GM12892 (cell line): ENCODE measurements around the gene CLDN3. TPM values are rescaled to one million over a fixed set of nuclear protein-coding genes. Genes with fewer than 3 reads are reported as not detected.
"Not testable (repeated sequence)": the region's sequence is repeated elsewhere in the genome, so short reads cannot be mapped to it uniquely, and the experiment has no call there.

ENCODE experiments used
- DNase-seq: peaks from one replicate; pipeline ENCODE4 v3.0.0; 2011; ENCODE audit not compliant: insufficient read length
- FAIRE-seq: peaks from 2 replicates; lab custom pipeline; 2011; peaks lifted over from hg19 to GRCh38; lab: Jason Lieb, UNC
- POLR2A ChIP-seq: IDR thresholded peaks from 2 replicates; pipeline ENCODE4 v1.6.1; 2011; ENCODE audit warnings: low read depth, low read length, control low read depth
- POLR2AphosphoS5 ChIP-seq: IDR thresholded peaks from 2 replicates; pipeline ENCODE4 v1.6.1; 2011; ENCODE audit warnings: low read depth, low read length, control low read depth
- TAF1 ChIP-seq: IDR thresholded peaks from 2 replicates; pipeline ENCODE4 v1.6.1; 2011; ENCODE audit warnings: low read depth, mild to moderate bottlenecking, control low read depth, low read length, borderline replicate concordance
- polyA plus RNA-seq: library from polyadenylated mRNA; unstranded; fragments of >200 nt; gene quantifications from one replicate; pipeline ENCODE4 v1.2.1, GENCODE V29; 2012; ENCODE audit warnings: missing spikeins, inconsistent platforms; ENCODE audit not compliant: missing spikeins

Gene CLDN3, protein sequence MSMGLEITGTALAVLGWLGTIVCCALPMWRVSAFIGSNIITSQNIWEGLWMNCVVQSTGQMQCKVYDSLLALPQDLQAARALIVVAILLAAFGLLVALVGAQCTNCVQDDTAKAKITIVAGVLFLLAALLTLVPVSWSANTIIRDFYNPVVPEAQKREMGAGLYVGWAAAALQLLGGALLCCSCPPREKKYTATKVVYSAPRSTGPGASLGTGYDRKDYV
- polyA plus RNA-seq: not detected

DNA sequence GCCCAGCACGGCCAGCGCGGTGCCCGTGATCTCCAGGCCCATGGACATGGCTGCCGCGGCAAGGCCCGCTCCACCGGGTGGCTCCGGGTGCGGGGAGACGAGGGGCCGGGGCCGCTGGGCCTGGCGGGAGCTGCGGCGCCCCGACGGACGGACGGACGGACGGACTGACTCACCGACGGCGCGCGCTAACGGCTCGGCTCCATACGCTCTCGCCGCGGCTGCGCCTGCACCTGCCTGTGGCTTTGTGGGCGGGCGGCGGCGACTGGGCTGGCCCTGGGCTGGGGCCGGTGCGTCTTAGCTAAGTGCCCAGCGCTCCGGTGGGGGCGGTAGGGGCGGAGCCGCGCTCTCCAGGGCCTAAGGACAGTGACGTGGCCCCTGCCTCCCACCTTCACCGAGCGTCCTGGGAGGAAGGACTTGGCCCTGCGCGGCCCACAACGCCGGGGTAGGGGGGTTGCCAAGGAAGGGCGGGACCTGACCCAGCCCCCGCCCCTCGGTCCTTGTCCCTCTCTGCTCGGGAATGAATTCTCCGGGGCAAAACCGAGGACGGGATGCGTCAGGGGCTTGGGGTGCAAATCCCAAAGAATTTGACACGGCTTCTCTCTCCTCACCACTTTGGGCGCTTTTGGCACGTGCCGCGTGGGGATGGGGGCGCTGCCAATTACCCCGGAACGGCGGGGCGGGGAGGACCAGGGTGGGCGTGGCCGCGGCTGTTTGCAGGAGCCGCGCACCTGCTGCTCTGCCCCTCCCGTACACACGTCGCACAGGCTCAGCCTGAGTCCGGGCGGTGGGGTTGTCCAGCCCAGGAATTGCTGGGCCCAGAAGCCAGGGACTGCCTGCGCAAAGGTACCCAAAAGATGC is at the start of gene CLDN3:
TSS of gene CLDN3 (minus strand) at position 269 of the 858 bp plus-strand sequence. CDS start at position 48, 221 bp downstream.
- DNase-seq (no peak), FAIRE-seq (no peak)
- TF ChIP-seq POLR2AphosphoS5: no peak
- no peak for TF ChIP-seq POLR2A
- TF ChIP-seq TAF1: no peak

DNA sequence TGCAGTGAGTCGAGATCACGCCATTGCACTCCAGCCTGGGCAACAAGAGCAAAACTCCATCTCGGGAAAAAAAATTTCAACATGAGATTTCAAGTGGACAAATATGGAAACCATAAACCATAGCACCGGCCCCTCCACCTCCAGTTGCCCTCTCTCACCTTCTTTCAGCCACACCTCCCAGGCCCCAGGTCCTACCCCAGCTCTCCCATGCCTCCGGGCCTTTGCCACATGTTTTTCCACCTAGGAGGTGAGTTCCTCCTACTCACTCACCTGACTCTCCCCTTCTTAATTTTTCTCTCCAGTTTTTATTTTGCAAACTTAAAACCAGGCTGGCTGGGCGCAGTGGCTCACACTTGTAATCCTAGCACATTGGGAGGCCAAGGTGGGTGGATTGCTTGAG is 47.1 kb upstream of the CLDN3 start:
- TF ChIP-seq TAF1 (no peak), POLR2A (no peak), POLR2AphosphoS5 (no peak)
- FAIRE-seq: no peak
- no peak for DNase-seq

DNA sequence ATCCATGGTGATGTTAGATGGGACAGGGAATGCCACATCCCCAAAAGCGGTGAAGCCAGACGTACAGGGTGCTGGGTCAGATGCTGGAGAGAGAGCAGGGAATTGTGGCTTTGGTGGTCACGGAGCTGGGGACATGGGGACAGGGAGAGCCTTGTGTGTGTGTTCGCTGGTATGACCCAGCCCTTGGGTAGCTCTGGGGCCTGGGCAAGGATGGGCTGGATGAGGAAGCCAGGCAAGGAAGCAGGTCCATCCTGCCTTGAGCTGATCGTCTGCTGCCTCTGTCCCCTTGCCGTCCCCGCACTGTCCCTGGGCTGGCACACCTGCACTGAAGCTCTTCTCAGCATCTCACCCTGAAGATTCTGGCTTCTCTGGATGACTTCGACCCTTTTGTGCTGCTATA is 45.4 kb upstream of the CLDN3 start:
- TF ChIP-seq POLR2AphosphoS5: no peak
- no peak for TF ChIP-seq POLR2A
- TF ChIP-seq TAF1: no peak
- FAIRE-seq: no peak
- no peak for DNase-seq

DNA sequence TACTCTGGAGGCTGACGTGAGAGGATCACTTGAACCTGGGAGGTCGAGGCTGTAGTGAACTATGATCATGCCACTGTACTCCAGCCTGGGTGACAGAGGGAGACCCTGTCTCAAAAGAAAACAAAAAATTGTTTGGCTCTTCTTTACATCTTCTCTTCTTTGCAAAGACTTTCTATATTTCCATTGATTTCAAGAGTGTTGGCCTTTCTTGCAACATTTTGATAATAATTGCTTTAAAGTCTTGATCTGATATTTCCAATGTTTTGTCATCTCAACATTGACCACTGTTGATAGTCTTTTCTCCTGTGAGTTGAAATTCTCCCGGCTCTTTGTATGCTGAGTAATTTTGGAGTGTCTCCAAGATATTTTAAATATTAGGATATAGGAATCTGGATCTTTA is 42.9 kb upstream of the CLDN3 start:
- DNase-seq (no peak), FAIRE-seq (no peak)
- TF ChIP-seq TAF1 (no peak), POLR2A (no peak), POLR2AphosphoS5 (no peak)

DNA sequence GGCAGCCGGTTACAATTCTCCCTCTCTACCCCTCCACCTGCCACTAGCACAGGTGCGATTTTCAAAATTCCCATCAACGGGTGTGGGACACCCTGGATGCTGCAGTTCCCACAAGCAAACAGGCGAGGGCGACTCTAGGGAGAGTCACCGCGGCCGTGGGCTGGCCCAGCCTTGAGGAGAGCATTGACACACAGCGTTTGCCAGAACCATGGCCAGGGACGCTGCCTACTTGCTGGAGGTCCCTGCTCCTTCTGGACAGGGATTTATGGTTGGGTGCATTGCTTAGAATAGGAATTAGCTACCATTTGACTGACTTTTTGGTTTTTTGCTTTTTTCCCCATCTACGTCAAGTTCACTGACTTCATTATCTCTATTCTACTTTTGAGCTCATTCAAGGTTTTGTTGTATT is 41.7 kb upstream of the CLDN3 start:
- FAIRE-seq (no peak), DNase-seq (peak; percentile 56)
- no peak for TF ChIP-seq TAF1
- TF ChIP-seq POLR2AphosphoS5: no peak
- no peak for TF ChIP-seq POLR2A

DNA sequence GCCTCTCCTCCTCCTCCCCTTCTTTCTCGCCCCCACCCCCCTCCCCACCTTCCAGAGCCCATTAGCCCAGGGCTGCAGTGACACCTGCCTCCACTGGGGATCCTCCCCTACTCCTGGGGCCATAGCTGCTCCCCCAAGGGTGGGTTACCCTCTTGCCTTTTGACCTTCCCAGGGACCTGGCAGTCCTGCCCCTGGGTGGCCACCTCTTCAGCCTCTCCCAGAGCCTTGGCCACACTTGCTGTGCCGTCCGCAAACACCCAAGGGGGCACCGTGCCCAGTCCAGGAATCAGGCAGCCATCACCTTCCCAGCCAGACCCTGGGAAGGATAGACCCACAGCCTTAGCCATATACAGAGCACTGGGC is 40.9 kb upstream of the CLDN3 start:
- TF ChIP-seq POLR2A: no peak
- no peak for TF ChIP-seq TAF1
- no peak for TF ChIP-seq POLR2AphosphoS5
- FAIRE-seq: no peak
- DNase-seq: no peak

DNA sequence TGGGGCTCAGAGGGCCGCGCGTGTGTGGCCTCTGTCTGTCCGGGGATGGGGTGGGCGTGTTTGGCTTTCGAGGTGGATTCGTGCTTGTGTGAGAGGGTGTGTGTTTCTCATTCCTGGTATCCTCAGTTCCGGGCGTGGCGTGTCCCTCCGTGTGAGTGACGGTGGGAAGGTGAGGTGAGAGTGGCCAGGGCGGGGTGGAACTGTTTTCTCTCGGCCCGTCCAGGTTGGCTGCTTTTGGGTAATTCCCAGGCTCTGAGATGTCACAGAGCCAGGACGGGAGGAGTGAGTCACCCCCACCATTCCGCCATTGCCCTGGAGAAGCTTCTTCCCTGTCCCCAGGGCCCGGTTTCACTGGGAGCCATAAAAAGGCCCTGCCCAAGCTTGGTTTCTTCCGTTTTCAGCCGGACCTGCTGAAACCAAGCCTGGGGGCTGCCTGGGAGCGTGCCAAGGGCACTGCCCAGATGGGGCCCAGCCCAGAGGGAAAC is 39.4 kb upstream of the CLDN3 start:
- DNase-seq: no peak
- FAIRE-seq: no peak
- TF ChIP-seq TAF1: no peak
- no peak for TF ChIP-seq POLR2A
- no peak for TF ChIP-seq POLR2AphosphoS5

DNA sequence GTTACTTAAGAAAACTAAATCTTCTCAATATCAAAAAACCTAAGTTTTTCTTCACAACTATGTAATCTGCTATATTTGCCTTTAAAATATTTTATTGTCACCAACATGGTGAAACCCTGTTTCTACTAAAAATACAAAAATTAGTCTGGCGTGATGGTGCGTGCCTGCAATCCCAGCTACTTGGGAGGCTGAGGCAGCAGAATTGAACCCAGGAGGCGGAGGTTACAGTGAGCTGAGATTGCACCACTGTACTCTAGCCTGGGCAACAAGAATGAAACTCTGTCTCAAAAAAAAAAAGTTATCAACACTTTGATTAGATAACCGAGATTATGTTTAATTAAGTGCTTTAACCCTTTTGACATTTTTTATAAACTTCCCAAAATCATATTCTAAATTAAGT is 32.4 kb upstream of the CLDN3 start:
- DNase-seq (no peak), FAIRE-seq (no peak)
- TF ChIP-seq POLR2AphosphoS5: no peak
- TF ChIP-seq TAF1: no peak
- TF ChIP-seq POLR2A: no peak

DNA sequence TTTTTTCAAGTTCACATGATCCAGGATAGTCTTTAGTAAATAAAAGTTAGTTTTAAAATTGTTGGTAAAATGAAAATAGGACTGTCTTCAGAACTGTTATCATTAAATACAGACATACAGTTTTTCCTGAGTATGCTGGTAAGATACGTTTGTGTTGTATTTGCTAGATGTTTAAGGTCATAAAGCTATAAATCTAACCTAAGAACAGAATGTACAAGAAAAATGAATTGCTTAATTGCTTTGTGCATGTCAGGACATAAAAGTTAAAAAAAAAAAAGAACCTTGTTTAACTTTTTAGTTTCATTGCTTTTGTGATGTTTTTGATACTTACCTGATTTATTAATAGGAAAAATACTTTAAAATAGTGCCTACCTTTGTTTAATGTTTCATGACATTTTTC is 31.5 kb upstream of the CLDN3 start:
- DNase-seq (no peak), FAIRE-seq (no peak)
- TF ChIP-seq POLR2A (no peak), TAF1 (no peak), POLR2AphosphoS5 (no peak)

DNA sequence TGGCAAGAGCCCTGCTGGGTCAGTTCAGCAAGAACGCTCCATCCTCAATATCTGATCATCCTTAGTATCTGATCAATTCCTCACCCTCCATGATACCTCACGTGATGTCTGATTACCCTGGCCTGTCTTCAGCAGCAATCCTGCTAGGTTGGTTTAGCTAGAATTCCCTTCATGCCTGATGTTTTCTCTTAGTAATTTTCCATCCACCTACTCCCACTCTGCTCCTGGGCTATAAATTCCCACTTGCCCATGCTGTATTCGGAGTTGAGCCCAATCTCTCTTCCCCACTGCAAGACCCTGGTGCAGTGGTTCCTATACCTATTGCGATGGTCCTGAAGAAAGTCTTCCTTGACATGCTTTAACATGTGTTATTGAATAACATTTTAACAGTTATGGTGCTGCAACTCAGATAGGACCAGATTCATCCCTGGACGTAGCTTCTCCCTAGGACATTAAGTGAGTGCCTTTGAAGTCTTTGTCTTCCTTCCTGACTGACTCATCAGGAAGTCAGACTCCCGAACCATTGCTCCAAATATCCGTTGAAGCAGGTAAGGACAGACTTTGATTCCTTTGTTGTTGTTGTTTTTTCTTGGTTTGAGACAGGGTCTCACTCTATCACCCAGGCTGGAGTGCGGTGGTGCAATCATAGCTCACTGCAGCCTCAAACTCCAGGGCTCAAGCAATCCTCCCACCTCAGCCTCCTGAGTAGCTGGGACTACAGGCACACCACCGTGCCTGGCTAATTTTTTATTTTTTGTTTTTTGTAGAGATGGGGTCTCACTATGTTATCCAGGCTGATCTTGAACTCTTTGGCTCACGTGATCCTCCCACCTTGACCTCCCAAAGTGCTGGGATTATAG is 29.4 kb upstream of the CLDN3 start:
- TF ChIP-seq TAF1 (no peak), POLR2AphosphoS5 (no peak), POLR2A (no peak)
- DNase-seq (no peak), FAIRE-seq (no peak)

DNA sequence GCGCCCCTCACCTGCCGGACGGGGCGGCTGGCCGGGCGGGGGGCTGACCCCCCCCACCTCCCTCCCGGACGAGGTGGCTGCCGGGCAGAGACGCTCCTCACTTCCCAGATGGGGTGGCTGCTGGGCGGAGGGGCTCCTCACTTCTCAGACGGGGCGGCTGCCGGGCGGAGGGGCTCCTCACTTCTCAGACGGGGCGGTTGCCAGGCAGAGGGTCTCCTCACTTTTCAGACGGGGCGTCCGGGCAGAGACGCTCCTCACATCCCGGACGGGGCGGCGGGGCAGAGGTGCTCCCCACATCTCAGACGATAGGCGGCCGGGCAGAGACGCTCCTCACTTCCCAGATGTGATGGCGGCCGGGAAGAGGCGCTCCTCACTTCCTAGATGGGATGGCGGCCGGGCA is 27.1 kb upstream of the CLDN3 start:
- FAIRE-seq, DNase-seq: not testable (repeated sequence)

DNA sequence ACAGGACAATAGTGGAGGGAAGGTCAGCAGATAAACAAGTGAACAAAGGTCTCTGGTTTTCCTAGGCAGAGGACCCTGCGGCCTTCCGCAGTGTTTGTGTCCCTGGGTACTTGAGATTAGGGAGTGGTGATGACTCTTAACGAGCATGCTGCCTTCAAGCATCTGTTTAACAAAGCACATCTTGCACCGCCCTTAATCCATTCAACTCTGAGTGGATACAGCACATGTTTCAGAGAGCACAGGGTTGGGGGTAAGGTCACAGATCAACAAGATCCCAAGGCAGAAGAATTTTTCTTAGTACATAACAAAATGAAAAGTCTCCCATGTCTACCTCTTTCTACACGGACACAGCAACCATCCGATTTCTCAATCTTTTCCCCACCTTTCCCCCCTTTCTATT is 26.6 kb upstream of the CLDN3 start:
- DNase-seq, FAIRE-seq: not testable (repeated sequence)

DNA sequence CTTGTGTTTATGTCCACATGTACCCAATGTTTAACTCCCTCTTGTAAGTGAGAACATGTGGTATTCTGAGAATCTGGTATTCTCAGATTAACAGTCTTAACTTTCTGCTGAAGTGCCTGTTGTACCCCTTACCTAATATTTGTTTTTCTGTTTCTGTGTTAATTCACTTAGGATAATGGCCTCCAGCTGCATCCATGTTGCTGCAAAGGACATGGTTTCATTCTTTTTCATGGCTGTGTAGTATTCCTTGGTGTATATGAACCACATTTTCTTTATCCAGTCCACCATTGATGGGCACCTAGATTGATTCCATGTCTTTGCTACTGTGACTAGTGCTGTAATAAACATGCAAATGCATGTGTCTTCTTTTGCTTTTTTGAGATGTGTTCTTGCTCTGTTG is 25.1 kb upstream of the CLDN3 start:
- not testable (repeated sequence) for DNase-seq, FAIRE-seq

DNA sequence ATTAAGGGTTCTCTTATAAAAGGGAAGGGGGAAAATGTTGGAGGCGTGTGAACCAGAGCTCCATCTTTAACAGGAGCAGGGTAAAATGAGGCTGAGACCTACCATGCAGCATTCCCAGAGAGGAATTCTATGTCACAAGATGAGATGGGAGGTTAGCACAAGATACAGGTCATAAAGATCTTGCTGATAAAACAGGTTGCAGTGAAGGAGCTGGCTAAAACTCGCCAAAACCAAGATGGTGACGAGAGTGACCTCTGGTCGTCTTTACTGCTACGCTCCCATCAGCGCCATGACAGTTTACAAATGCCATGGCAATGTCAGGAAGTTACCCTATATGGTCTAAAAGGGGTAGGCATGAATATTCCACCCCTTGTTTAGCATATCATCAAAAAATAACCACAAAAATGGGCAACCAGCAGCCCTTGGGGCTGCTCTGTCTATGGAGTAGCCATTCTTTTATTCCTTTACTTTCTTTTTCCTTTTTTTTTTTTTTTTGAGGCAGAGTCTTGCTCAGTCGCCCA is 21.2 kb upstream of the CLDN3 start:
- DNase-seq, FAIRE-seq: not testable (repeated sequence)
